Activated naive CD8-positive, alpha-beta T cell treated with anti-CD3 and anti-CD28 coated beads, Interleukin-2, amount 50 U/mL, for 24 hours (primary cell): ENCODE results near the gene IQCM.

Source experiments
- ATAC-seq: fragments of 150-1000 bp; cut with Tn5 transposase; one replicate; pipeline ENCODE4 v1.10.0; 2021
- DNase-seq: peaks from one replicate; pipeline ENCODE4 v3.0.0; 2021
- H3K27ac Mint-ChIP-seq: one replicate; pipeline ENCODE4 v1.8.0; 2021; ENCODE audit warnings: mild to moderate bottlenecking, mixed read lengths
- H3K27me3 Mint-ChIP-seq: one replicate; pipeline ENCODE4 v1.8.0; 2021; ENCODE audit warnings: mixed read lengths
- H3K36me3 Mint-ChIP-seq: one replicate; pipeline ENCODE4 v1.8.0; 2021; ENCODE audit warnings: low read depth, mixed read lengths
- H3K4me1 Mint-ChIP-seq: one replicate; pipeline ENCODE4 v1.8.0; 2021; ENCODE audit warnings: mixed read lengths
- H3K4me3 Mint-ChIP-seq: one replicate; pipeline ENCODE4 v1.8.0; 2021; ENCODE audit warnings: mild to moderate bottlenecking, moderate library complexity, mixed read lengths
- H3K9me3 Mint-ChIP-seq: one replicate; pipeline ENCODE4 v1.8.0; 2021; ENCODE audit warnings: mixed read lengths

The IQCM gene

DNA sequence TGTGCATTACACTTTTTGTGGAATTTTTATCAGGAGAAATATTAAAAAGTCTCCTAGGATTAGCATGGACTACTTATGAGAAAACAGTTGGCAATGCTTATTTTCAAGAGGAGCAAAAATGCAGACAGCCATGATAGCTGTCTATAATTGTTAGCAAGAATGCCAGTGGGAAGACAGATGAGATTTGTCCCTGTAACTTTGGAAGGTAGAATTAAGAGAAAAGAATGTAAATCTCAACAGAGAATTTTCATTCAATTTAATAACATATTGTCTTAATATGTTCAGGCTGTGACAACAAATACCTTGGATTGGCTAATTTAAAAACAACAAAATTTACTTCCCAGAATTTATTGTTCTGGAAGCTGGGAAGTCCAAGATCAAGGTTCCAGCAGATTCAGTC, 349.2 kb downstream of the IQCM start:
- no peak for DNase-seq
- Mint-ChIP-seq H3K9me3 (peaks cover 14% of the 10 kb centered on the region), H3K4me3 (no peak overlapping the region), H3K27me3 (no peaks in the 10 kb centered on the region), H3K27ac (no peak overlapping the region), H3K36me3 (no peaks in the 10 kb centered on the region), H3K4me1 (no peaks in the 10 kb centered on the region)
- no peak for ATAC-seq

GRCh38 chr4:149465955-149466354, 349.7 kb downstream of the IQCM start:
- ATAC-seq = no peak
- no peak for DNase-seq
- H3K27ac Mint-ChIP-seq = no peak overlapping the region
- no peaks in the 10 kb centered on the region for H3K27me3 Mint-ChIP-seq
- H3K36me3 Mint-ChIP-seq = no peaks in the 10 kb centered on the region
- H3K4me3 Mint-ChIP-seq = no peak overlapping the region
- H3K9me3 Mint-ChIP-seq = peaks cover 10% of the 10 kb centered on the region
- no peaks in the 10 kb centered on the region for H3K4me1 Mint-ChIP-seq

DNA sequence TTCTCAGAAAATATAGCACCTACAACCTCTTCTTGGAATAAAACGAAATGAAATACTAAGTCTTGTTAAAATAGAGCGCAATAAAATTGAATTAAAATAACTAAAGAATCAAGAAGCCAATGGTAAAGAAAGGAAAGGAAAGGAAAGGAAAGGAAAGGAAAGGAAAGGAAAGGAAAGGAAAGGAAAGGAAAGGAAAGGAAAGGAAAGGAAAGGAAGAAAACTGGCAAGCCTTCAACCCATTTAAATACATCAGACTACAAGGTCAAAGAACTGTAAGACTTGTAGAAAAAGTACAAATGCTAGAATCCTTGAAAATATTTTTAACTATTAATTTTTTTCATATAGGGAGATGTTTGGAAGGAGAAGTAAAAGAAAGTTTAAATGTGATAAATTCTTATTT, 372.1 kb downstream of the IQCM start:
- Mint-ChIP-seq H3K4me1 (no peaks in the 10 kb centered on the region), H3K9me3 (peaks cover 6% of the 10 kb centered on the region), H3K4me3 (no peak overlapping the region), H3K36me3 (no peaks in the 10 kb centered on the region), H3K27ac (no peak overlapping the region), H3K27me3 (no peaks in the 10 kb centered on the region)
- DNase-seq (no peak), ATAC-seq (no peak)

DNA sequence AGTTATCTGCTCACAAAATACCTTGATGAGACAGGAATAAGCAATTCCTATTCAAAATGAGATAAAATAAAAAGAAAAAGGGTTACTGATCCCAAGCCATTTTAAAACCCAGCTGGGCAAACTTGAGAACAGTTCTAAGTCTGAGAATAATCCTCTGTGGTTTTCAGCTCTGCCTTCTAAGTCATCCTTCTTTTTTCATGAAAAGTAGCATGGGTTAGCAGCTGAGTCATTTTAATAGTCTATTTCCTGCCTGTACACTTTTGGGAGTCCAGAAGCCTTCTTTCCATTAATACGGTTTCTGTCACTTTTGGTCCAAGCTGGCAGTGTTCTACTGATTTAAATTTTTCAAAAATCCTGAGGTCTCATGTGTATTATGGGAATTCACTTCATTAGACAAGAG, 374.3 kb downstream of the IQCM start:
- DNase-seq (no peak), ATAC-seq (no peak)
- Mint-ChIP-seq H3K27me3 (no peaks in the 10 kb centered on the region), H3K4me3 (no peak overlapping the region), H3K9me3 (no peaks in the 10 kb centered on the region), H3K27ac (no peak overlapping the region), H3K4me1 (no peaks in the 10 kb centered on the region), H3K36me3 (no peaks in the 10 kb centered on the region)

- ATAC-seq = no peak
These were observed 389.2 kb downstream of the IQCM start for GRCh38 chr4:149426461-149426860.

GRCh38 chr4:149409555-149409962, 406.1 kb downstream of the IQCM start:
- ATAC-seq (no peak), DNase-seq (no peak)
- Mint-ChIP-seq H3K36me3 (no peaks in the 10 kb centered on the region), H3K4me1 (no peaks in the 10 kb centered on the region), H3K27ac (no peak overlapping the region), H3K9me3 (no peaks in the 10 kb centered on the region), H3K4me3 (no peak overlapping the region), H3K27me3 (no peaks in the 10 kb centered on the region)

More at GRCh38 chr4:149426461-149426860, 389.2 kb downstream of the IQCM start:
- DNase-seq = no peak
- Mint-ChIP-seq H3K4me3 (no peak overlapping the region), H3K4me1 (no peaks in the 10 kb centered on the region), H3K36me3 (no peaks in the 10 kb centered on the region), H3K27me3 (no peaks in the 10 kb centered on the region), H3K27ac (no peak overlapping the region), H3K9me3 (peaks cover 6% of the 10 kb centered on the region)

- DNase-seq (no peak), ATAC-seq (no peak)
- Mint-ChIP-seq H3K4me1 (no peaks in the 10 kb centered on the region), H3K27ac (no peak overlapping the region), H3K9me3 (no peaks in the 10 kb centered on the region), H3K36me3 (no peaks in the 10 kb centered on the region), H3K4me3 (no peak overlapping the region), H3K27me3 (no peaks in the 10 kb centered on the region)
These were observed 406.5 kb downstream of the IQCM start for GRCh38 chr4:149409146-149409545.

- Mint-ChIP-seq H3K27ac (no peak overlapping the region), H3K36me3 (no peaks in the 10 kb centered on the region), H3K27me3 (no peaks in the 10 kb centered on the region), H3K4me3 (no peak overlapping the region), H3K4me1 (no peaks in the 10 kb centered on the region), H3K9me3 (no peaks in the 10 kb centered on the region)
- ATAC-seq (no peak), DNase-seq (no peak)
These were observed 411.5 kb downstream of the IQCM start for GRCh38 chr4:149404143-149404542.

DNA sequence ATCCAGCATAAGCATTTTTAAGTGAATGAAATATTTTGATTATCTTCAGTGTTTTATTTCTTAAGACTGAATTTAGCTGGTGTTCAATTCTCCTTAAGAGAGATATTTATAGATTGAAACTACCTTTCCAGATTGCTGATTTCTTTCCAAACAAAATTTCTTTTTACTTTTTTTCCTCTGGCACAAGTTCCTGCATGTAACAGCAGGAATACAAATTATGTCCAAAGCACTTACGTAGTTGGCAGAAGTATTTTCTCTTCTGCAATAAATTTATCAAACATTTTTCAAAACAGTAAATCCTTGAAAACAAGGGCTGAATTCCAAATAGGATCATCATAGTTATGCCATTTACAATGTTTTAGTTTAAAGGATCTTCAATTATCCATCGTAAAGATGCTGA, 412.6 kb downstream of the IQCM start:
- no peak overlapping the region for H3K27ac Mint-ChIP-seq
- DNase-seq (no peak), ATAC-seq (no peak)
- no peaks in the 10 kb centered on the region for H3K9me3 Mint-ChIP-seq
- H3K36me3 Mint-ChIP-seq = no peaks in the 10 kb centered on the region
- no peaks in the 10 kb centered on the region for H3K4me1 Mint-ChIP-seq
- no peak overlapping the region for H3K4me3 Mint-ChIP-seq
- H3K27me3 Mint-ChIP-seq = no peaks in the 10 kb centered on the region

DNA sequence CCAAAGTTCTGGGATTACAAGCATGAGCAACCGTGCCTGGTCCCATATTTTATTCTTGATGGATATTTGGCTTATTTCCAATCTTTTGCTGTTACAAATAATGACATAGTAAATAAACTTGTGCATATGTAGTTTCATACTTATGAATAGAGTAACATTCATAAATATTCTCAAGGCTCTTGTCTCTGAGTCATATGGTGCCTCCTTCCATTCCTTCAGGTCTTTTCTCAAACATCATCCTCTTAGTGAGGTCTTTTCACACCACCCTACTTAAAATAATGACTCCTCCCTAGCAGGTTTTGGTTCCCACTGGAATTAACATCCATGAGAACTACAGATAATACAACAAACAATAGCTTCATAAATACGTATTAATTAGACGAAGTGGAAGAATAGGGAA, 416.6 kb downstream of the IQCM start:
- H3K36me3 Mint-ChIP-seq = no peaks in the 10 kb centered on the region
- no peak overlapping the region for H3K4me3 Mint-ChIP-seq
- H3K27me3 Mint-ChIP-seq = no peaks in the 10 kb centered on the region
- no peaks in the 10 kb centered on the region for H3K4me1 Mint-ChIP-seq
- H3K27ac Mint-ChIP-seq = no peak overlapping the region
- no peak for DNase-seq
- no peak for ATAC-seq
- no peaks in the 10 kb centered on the region for H3K9me3 Mint-ChIP-seq

DNA sequence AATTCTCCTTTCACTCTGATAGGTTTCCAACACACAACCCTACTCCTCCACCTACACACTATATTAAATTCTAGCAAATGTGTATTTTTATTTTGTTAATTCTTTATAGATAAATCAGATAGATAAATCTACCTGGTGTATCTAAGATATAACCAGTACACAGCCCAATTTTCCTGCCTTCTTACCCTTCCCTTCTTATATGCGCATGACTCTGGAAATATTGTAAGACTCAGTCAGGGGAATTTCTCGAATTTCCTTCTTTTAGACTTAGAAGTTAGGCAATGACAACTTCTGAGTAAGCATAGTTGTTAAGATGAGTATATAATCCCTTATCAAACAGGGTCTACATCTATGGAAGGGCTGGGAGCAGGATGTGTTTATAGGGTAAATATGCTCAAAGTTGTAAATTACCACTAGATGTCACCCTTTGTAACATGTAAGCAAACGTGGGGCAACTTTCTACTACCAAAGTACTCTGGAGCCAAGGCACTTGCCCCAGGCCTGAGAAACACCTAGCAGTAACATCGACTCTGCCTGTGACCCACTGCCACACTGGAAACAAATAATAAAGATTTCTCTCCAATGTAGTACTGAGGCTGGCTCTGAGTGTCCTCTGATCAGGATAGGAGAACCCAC, 444.7 kb downstream of the IQCM start:
- no peaks in the 10 kb centered on the region for H3K36me3 Mint-ChIP-seq
- no peak for ATAC-seq

DNA sequence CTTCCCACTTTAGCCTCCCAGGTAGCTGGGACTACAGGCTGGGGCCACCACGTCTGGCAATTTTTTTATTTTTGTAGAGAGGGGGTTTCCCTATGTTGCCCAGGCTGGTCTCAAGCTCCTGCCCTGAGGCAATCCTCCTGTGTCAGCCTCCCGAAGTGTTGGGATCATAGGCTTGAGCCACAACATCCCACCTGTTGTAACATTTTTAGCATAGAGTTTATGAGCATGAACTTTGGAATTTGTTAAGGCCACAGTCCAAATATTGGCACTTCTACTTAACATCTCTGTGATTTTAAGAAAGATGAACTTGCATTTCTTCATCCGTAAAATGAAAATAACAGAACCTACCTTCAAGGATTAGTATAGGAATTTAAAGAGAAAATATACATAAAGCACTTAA, 445.6 kb downstream of the IQCM start:
- Mint-ChIP-seq H3K9me3 (no peaks in the 10 kb centered on the region), H3K4me3 (no peak overlapping the region), H3K27me3 (no peaks in the 10 kb centered on the region), H3K4me1 (no peaks in the 10 kb centered on the region), H3K36me3 (no peaks in the 10 kb centered on the region), H3K27ac (no peak overlapping the region)
- ATAC-seq (no peak), DNase-seq (no peak)

More for the DNA sequence above, 444.7 kb downstream of the IQCM start:
- Mint-ChIP-seq H3K27me3 (no peaks in the 10 kb centered on the region), H3K4me3 (no peak overlapping the region), H3K27ac (no peak overlapping the region), H3K9me3 (no peaks in the 10 kb centered on the region), H3K4me1 (no peaks in the 10 kb centered on the region)
- DNase-seq = no peak

- peaks cover 9% of the 10 kb centered on the region for H3K9me3 Mint-ChIP-seq
- no peaks in the 10 kb centered on the region for H3K36me3 Mint-ChIP-seq
- H3K27me3 Mint-ChIP-seq = no peaks in the 10 kb centered on the region
- H3K4me3 Mint-ChIP-seq = no peak overlapping the region
- no peak for ATAC-seq
- DNase-seq = no peak
- no peaks in the 10 kb centered on the region for H3K4me1 Mint-ChIP-seq
- no peak overlapping the region for H3K27ac Mint-ChIP-seq
These were observed 462.4 kb downstream of the IQCM start for GRCh38 chr4:149353241-149353640.

GRCh38 chr4:149349541-149349940, 466.1 kb downstream of the IQCM start:
- DNase-seq (no peak), ATAC-seq (no peak)
- H3K9me3 Mint-ChIP-seq = peaks cover 9% of the 10 kb centered on the region
- no peaks in the 10 kb centered on the region for H3K27me3 Mint-ChIP-seq
- H3K4me3 Mint-ChIP-seq = no peak overlapping the region
- H3K4me1 Mint-ChIP-seq = no peaks in the 10 kb centered on the region
- no peak overlapping the region for H3K27ac Mint-ChIP-seq
- no peaks in the 10 kb centered on the region for H3K36me3 Mint-ChIP-seq

DNA sequence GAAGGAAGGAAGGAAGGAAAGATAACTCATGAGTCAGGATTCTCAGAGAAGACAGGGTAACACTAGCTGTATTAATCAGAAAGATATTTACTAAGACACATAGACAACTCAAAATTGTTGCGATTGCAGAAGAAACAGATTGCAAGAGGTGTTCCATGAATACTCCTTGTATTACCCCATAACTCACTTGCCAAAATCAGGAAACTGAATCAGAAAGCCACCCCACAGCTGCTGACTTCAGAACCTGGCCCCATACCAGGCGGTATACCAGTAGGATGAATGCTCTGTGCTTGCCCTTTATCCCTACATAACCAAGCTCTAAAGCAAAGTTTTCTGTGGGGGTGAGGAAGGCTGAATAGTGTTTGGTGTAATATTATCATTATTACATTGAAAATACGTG, 468.5 kb downstream of the IQCM start:
- no peaks in the 10 kb centered on the region for H3K9me3 Mint-ChIP-seq
- H3K4me3 Mint-ChIP-seq = no peak overlapping the region
- DNase-seq = no peak
- no peaks in the 10 kb centered on the region for H3K36me3 Mint-ChIP-seq
- ATAC-seq = no peak
- H3K4me1 Mint-ChIP-seq = no peaks in the 10 kb centered on the region
- no peak overlapping the region for H3K27ac Mint-ChIP-seq
- no peaks in the 10 kb centered on the region for H3K27me3 Mint-ChIP-seq

DNA sequence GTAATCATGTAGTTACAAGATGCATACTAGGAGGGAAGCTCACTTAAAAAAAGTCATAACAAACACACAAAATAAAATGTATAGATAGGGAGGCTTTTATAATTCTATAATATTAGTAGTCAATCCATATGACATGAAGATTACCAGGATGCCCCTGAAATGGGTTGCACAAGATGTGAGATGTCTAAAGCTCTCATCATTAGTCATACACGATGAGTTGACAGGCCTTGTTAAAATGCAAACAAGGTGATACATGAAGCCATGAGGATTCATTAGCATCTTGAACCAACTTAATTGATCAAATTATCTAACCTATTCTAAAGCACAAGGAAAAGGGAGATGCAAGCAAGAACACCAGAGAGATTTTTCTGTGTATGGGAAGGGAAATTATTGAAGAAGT, 470.2 kb downstream of the IQCM start:
- H3K4me1 Mint-ChIP-seq = no peaks in the 10 kb centered on the region
- ATAC-seq (no peak), DNase-seq (no peak)
- no peaks in the 10 kb centered on the region for H3K27me3 Mint-ChIP-seq
- no peak overlapping the region for H3K27ac Mint-ChIP-seq
- no peaks in the 10 kb centered on the region for H3K9me3 Mint-ChIP-seq
- H3K4me3 Mint-ChIP-seq = no peak overlapping the region
- H3K36me3 Mint-ChIP-seq = no peaks in the 10 kb centered on the region
